ENCODE measurements around the gene DGKQ.

DNA sequence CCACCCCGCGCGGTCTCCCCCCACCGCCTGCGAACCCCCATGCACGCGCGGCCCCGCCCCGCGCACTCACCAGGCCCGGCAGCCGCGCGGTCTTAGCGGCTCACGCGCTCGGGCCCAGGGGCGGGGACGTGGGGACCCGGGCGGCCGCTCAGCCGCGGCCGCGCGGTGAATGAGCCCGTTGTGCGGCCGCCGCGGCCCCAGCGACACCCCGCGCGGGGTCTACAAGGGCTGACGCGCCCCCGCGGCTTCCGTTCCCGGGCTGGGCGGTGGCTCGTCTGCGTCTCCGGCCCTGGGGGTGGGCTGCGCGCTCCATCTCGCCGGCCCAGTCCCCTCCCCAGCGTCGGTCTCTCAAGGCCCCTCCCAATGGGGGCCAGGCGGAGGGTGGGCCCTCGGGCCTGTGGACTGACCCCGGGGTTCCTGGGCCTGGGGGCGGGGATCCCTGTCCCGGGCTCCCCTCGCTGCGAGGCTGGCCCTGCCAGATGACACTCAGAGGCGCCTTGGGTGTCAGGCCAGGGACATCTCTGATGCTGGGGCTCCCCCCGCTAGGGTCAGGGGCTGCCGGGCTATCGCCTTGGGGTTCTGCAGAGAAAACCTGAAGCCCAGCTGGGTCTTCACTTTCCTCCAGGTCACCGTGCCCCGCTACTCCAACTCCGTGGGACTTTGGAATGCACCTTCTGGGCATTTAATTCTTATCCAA is 24.2 kb upstream of the DGKQ start:
- TF ChIP-seq, protein P1, sequence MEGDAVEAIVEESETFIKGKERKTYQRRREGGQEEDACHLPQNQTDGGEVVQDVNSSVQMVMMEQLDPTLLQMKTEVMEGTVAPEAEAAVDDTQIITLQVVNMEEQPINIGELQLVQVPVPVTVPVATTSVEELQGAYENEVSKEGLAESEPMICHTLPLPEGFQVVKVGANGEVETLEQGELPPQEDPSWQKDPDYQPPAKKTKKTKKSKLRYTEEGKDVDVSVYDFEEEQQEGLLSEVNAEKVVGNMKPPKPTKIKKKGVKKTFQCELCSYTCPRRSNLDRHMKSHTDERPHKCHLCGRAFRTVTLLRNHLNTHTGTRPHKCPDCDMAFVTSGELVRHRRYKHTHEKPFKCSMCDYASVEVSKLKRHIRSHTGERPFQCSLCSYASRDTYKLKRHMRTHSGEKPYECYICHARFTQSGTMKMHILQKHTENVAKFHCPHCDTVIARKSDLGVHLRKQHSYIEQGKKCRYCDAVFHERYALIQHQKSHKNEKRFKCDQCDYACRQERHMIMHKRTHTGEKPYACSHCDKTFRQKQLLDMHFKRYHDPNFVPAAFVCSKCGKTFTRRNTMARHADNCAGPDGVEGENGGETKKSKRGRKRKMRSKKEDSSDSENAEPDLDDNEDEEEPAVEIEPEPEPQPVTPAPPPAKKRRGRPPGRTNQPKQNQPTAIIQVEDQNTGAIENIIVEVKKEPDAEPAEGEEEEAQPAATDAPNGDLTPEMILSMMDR (conservative IDR thresholded peaks at IDR 0.05; ENCODE audit: low read depth, low read length), result no peak
- no peak for TF ChIP-seq EZH2 (IDR thresholded peaks at IDR 0.05; ENCODE audit: low read length, unreplicated experiment)

Measured in PC-3 (cell line).